Measurements from ENCODE around the gene MIA. TPM values are rescaled to one million over a fixed set of nuclear protein-coding genes. Genes with fewer than 3 reads are reported as not detected.
"Not testable (repeated sequence)": the region's sequence is repeated elsewhere in the genome, so short reads cannot be mapped to it uniquely, and the experiment has no call there.

The MIA gene
- polyA plus RNA-seq, 1 donor from 2014 or later = 1.8 TPM

GRCh38 chr19:40763526-40763925 is 11.8 kb upstream of the MIA start:
- Histone ChIP-seq H3K36me3 (ENCODE audit: insufficient read depth, low read length) (no peaks in the 10 kb centered on the region), H3K27ac (ENCODE audit: low read length) (no peak overlapping the region), H2AFZ (ENCODE audit: low read depth, low read length) (no peak overlapping the region), H3K9ac (ENCODE audit: low read length) (no peak overlapping the region), H3K27me3 (ENCODE audit: insufficient read depth, low read depth, low read length) (no peaks in the 10 kb centered on the region), H3F3A (ENCODE audit: insufficient read depth, low read length, poor library complexity, severe bottlenecking) (no peaks in the 10 kb centered on the region), H3K79me2 (replicated peaks; ENCODE audit: insufficient read depth, low read length) (no peaks in the 10 kb centered on the region), H4K20me1 (ENCODE audit: insufficient read depth) (no peaks in the 10 kb centered on the region), H3K9me2 (ENCODE audit: insufficient read depth, low read length) (no peaks in the 10 kb centered on the region), H3K4me2 (ENCODE audit: low read length) (no peak overlapping the region), H3K4me3 (ENCODE audit: low read length) (no peak overlapping the region), H3K9me3 (ENCODE audit: low read length) (no peaks in the 10 kb centered on the region)
- TF ChIP-seq EZH2 (IDR thresholded peaks at IDR 0.05; ENCODE audit: borderline replicate concordance, insufficient read depth, low read length, poor library complexity, severe bottlenecking) (no peak), RAD21 (conservative IDR thresholded peaks at IDR 0.05) (no peak), EP300 (conservative IDR thresholded peaks at IDR 0.05; ENCODE audit: poor library complexity, severe bottlenecking) (no peak), CTCF (IDR thresholded peaks at IDR 0.05; ENCODE audit: poor library complexity, severe bottlenecking) (no peak), POLR2AphosphoS5 (IDR thresholded peaks at IDR 0.05) (no peak), REST (IDR thresholded peaks at IDR 0.05; ENCODE audit: borderline replicate concordance) (no peak), TAF1 (IDR thresholded peaks at IDR 0.05; ENCODE audit: low read depth) (no peak)

- Histone ChIP-seq H3K79me2 (replicated peaks; ENCODE audit: insufficient read depth, low read length) (no peaks in the 10 kb centered on the region), H3K4me2 (ENCODE audit: low read length) (no peak overlapping the region), H3K9me3 (ENCODE audit: low read length) (no peaks in the 10 kb centered on the region), H3K27me3 (ENCODE audit: insufficient read depth, low read depth, low read length) (no peaks in the 10 kb centered on the region), H3K9ac (ENCODE audit: low read length) (no peak overlapping the region), H3K4me3 (ENCODE audit: low read length) (no peak overlapping the region), H2AFZ (ENCODE audit: low read depth, low read length) (no peak overlapping the region), H3K36me3 (ENCODE audit: insufficient read depth, low read length) (no peaks in the 10 kb centered on the region), H3K27ac (ENCODE audit: low read length) (no peak overlapping the region), H3K9me2 (ENCODE audit: insufficient read depth, low read length) (no peaks in the 10 kb centered on the region), H3F3A (ENCODE audit: insufficient read depth, low read length, poor library complexity, severe bottlenecking) (no peaks in the 10 kb centered on the region), H4K20me1 (ENCODE audit: insufficient read depth) (no peaks in the 10 kb centered on the region)
- TF ChIP-seq MXI1 (conservative IDR thresholded peaks at IDR 0.05; ENCODE audit: poor library complexity, severe bottlenecking) = no peak
- TF ChIP-seq EZH2 (IDR thresholded peaks at IDR 0.05; ENCODE audit: borderline replicate concordance, insufficient read depth, low read length, poor library complexity, severe bottlenecking) = no peak
- no peak for TF ChIP-seq POLR2AphosphoS5 (IDR thresholded peaks at IDR 0.05)
- TF ChIP-seq SMC3 (conservative IDR thresholded peaks at IDR 0.05; ENCODE audit: poor library complexity) = no peak
- no peak for TF ChIP-seq REST (IDR thresholded peaks at IDR 0.05; ENCODE audit: borderline replicate concordance)
- no peak for TF ChIP-seq TAF1 (IDR thresholded peaks at IDR 0.05; ENCODE audit: low read depth)
- no peak for TF ChIP-seq CTCF (IDR thresholded peaks at IDR 0.05; ENCODE audit: poor library complexity, severe bottlenecking)
- no peak for TF ChIP-seq RAD21 (conservative IDR thresholded peaks at IDR 0.05)
- no peak for TF ChIP-seq EP300 (conservative IDR thresholded peaks at IDR 0.05; ENCODE audit: poor library complexity, severe bottlenecking)
Measured at GRCh38 chr19:40763963-40764362, 11.4 kb upstream of the MIA start.

- H3K27ac ChIP-seq (ENCODE audit: low read length); H3K36me3 ChIP-seq (ENCODE audit: insufficient read depth, low read length); H3K9ac ChIP-seq (ENCODE audit: low read length); H2AFZ ChIP-seq (ENCODE audit: low read depth, low read length); H3K9me2 ChIP-seq (ENCODE audit: insufficient read depth, low read length); H3K9me3 ChIP-seq (ENCODE audit: low read length); H3K27me3 ChIP-seq (ENCODE audit: insufficient read depth, low read depth, low read length); H3F3A ChIP-seq (ENCODE audit: insufficient read depth, low read length, poor library complexity, severe bottlenecking); H3K4me2 ChIP-seq (ENCODE audit: low read length); H3K79me2 ChIP-seq (replicated peaks; ENCODE audit: insufficient read depth, low read length); H4K20me1 ChIP-seq (ENCODE audit: insufficient read depth); H3K4me3 ChIP-seq (ENCODE audit: low read length): not testable (repeated sequence)
Measured at GRCh38 chr19:40766385-40766784, 8.9 kb upstream of the MIA start.
